Measurements from ENCODE around the gene MYPN.

Gene MYPN

DNA sequence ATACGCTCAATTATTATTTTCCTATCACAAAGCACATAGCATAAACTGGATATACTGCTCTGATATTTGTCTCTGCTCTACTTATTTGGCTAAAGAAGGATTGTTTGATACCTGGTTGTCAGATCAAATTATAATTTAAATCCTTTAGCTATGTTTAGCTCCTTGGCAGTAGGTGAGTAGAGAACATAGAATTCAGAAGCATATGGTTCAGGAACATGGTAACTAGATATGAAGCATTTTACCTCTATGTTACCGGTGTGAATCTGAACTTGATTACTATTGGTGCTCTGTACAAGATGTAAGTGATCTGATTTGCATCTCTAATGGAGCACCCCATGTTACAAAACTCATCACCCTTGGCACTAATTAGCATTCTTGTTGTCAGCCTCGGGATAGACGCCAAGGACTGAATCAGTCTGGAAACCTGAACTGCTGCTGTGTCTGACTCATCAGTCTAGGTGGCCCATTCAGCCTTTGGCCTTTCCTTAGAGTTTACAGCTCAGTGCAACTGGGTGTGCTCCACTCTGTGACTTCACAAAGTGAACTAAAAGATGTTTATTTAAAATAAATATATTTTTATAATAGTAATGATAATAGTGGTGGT lies 12.3 kb upstream of the MYPN start (continued):
- TF ChIP-seq, protein P1, sequence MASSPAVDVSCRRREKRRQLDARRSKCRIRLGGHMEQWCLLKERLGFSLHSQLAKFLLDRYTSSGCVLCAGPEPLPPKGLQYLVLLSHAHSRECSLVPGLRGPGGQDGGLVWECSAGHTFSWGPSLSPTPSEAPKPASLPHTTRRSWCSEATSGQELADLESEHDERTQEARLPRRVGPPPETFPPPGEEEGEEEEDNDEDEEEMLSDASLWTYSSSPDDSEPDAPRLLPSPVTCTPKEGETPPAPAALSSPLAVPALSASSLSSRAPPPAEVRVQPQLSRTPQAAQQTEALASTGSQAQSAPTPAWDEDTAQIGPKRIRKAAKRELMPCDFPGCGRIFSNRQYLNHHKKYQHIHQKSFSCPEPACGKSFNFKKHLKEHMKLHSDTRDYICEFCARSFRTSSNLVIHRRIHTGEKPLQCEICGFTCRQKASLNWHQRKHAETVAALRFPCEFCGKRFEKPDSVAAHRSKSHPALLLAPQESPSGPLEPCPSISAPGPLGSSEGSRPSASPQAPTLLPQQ (tag by site-specific recombination; IDR thresholded peaks at IDR 0.05): peak; percentile 22; the same call in 1 of the 2 replicates
- TF ChIP-seq ZNF2 (tag by site-specific recombination; IDR thresholded peaks at IDR 0.05) (0 out of 2 replicates have a peak, but pooled peaks have one; percentile 36), ZNF24 (tag by site-specific recombination; IDR thresholded peaks at IDR 0.05) (0 out of 2 replicates have a peak, but pooled peaks have one; percentile 45), ZNF174 (tag by site-specific recombination; IDR thresholded peaks at IDR 0.05) (no peak), ZNF629 (tag by site-specific recombination; IDR thresholded peaks at IDR 0.05) (peak; percentile 80), SP7 (tag by site-specific recombination; IDR thresholded peaks at IDR 0.05) (peak; percentile 86), ZEB2 (tag by site-specific recombination; IDR thresholded peaks at IDR 0.05) (peak; percentile 72; the same call in 1 of the 2 replicates), ZNF394 (tag by site-specific recombination; IDR thresholded peaks at IDR 0.05; ENCODE audit: borderline replicate concordance) (peak; percentile 37; the same call in 1 of the 2 replicates)
- TF ChIP-seq, protein P2, sequence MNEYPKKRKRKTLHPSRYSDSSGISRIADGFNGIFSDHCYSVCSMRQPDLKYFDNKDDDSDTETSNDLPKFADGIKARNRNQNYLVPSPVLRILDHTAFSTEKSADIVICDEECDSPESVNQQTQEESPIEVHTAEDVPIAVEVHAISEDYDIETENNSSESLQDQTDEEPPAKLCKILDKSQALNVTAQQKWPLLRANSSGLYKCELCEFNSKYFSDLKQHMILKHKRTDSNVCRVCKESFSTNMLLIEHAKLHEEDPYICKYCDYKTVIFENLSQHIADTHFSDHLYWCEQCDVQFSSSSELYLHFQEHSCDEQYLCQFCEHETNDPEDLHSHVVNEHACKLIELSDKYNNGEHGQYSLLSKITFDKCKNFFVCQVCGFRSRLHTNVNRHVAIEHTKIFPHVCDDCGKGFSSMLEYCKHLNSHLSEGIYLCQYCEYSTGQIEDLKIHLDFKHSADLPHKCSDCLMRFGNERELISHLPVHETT (tag by site-specific recombination; IDR thresholded peaks at IDR 0.05): peak; percentile 66; the same call in 1 of the 2 replicates
- TF ChIP-seq, protein P3, sequence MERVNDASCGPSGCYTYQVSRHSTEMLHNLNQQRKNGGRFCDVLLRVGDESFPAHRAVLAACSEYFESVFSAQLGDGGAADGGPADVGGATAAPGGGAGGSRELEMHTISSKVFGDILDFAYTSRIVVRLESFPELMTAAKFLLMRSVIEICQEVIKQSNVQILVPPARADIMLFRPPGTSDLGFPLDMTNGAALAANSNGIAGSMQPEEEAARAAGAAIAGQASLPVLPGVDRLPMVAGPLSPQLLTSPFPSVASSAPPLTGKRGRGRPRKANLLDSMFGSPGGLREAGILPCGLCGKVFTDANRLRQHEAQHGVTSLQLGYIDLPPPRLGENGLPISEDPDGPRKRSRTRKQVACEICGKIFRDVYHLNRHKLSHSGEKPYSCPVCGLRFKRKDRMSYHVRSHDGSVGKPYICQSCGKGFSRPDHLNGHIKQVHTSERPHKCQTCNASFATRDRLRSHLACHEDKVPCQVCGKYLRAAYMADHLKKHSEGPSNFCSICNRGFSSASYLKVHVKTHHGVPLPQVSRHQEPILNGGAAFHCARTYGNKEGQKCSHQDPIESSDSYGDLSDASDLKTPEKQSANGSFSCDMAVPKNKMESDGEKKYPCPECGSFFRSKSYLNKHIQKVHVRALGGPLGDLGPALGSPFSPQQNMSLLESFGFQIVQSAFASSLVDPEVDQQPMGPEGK (tag by site-specific recombination; IDR thresholded peaks at IDR 0.05): peak; percentile 51
- TF ChIP-seq, protein P4, sequence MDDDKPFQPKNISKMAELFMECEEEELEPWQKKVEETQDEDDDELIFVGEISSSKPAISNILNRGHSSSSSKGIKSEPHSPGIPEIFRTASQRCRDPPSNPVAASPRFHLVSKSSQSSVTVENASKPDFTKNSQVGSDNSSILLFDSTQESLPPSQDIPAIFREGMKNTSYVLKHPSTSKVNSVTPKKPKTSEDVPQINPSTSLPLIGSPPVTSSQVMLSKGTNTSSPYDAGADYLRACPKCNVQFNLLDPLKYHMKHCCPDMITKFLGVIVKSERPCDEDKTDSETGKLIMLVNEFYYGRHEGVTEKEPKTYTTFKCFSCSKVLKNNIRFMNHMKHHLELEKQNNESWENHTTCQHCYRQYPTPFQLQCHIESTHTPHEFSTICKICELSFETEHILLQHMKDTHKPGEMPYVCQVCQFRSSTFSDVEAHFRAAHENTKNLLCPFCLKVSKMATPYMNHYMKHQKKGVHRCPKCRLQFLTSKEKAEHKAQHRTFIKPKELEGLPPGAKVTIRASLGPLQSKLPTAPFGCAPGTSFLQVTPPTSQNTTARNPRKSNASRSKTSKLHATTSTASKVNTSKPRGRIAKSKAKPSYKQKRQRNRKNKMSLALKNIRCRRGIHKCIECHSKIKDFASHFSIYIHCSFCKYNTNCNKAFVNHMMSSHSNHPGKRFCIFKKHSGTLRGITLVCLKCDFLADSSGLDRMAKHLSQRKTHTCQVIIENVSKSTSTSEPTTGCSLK (tag by site-specific recombination; IDR thresholded peaks at IDR 0.05): no peak
- TF ChIP-seq, protein P5, sequence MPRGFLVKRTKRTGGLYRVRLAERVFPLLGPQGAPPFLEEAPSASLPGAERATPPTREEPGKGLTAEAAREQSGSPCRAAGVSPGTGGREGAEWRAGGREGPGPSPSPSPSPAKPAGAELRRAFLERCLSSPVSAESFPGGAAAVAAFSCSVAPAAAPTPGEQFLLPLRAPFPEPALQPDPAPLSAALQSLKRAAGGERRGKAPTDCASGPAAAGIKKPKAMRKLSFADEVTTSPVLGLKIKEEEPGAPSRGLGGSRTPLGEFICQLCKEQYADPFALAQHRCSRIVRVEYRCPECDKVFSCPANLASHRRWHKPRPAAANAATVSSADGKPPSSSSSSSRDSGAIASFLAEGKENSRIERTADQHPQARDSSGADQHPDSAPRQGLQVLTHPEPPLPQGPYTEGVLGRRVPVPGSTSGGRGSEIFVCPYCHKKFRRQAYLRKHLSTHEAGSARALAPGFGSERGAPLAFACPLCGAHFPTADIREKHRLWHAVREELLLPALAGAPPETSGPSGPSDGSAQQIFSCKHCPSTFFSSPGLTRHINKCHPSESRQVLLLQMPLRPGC (tag by site-specific recombination; IDR thresholded peaks at IDR 0.05): peak; percentile 55
- TF ChIP-seq, protein P6, sequence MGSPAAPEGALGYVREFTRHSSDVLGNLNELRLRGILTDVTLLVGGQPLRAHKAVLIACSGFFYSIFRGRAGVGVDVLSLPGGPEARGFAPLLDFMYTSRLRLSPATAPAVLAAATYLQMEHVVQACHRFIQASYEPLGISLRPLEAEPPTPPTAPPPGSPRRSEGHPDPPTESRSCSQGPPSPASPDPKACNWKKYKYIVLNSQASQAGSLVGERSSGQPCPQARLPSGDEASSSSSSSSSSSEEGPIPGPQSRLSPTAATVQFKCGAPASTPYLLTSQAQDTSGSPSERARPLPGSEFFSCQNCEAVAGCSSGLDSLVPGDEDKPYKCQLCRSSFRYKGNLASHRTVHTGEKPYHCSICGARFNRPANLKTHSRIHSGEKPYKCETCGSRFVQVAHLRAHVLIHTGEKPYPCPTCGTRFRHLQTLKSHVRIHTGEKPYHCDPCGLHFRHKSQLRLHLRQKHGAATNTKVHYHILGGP (tag by site-specific recombination; IDR thresholded peaks at IDR 0.05): no peak

DNA sequence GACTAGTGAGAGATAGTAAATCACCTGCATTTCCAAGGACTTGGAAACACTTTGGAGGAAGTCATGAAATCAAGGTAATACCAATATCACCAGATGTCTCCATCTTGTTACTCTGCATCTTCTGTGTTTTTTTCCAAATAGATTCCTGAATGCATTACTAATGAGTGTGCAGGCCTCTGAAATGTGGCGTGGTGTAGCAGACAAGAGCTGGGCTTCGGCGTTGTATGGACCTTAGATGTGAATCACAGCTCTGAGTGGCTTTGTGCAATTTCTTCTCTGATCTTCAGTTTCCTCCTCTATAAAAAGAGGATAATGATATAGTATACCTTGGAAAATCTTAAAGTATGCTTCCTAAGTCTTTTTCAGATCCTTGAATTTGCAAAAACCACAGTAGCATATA lies 9.6 kb upstream of the MYPN start:
- CTCF ChIA-PET: interaction anchor here (0.6 to 0.7 kb wide), 2 partner anchors 28 to 248 kb away, joined by 4 read pairs; no protein-coding TSS in a partner anchor
- Histone ChIP-seq H3K9me3 (ENCODE audit: control insufficient read depth, insufficient read depth, low read depth, low read length) (no peaks in the 10 kb centered on the region), H3K4me3 (ENCODE audit: low read depth, low read length) (no peak overlapping the region), H3K27ac (ENCODE audit: extremely low read depth, low read depth, low read length) (no peak overlapping the region), H3K4me1 (ENCODE audit: control insufficient read depth, insufficient read depth, low read length) (peaks cover 3% of the 10 kb centered on the region), H3K36me3 (ENCODE audit: control insufficient read depth in 2 of 2, insufficient read depth in 1 of 2, low read length in 2 of 2) (no peaks in the 10 kb centered on the region)
- TF ChIP-seq, protein P7, sequence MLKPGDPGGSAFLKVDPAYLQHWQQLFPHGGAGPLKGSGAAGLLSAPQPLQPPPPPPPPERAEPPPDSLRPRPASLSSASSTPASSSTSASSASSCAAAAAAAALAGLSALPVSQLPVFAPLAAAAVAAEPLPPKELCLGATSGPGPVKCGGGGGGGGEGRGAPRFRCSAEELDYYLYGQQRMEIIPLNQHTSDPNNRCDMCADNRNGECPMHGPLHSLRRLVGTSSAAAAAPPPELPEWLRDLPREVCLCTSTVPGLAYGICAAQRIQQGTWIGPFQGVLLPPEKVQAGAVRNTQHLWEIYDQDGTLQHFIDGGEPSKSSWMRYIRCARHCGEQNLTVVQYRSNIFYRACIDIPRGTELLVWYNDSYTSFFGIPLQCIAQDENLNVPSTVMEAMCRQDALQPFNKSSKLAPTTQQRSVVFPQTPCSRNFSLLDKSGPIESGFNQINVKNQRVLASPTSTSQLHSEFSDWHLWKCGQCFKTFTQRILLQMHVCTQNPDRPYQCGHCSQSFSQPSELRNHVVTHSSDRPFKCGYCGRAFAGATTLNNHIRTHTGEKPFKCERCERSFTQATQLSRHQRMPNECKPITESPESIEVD (tag by site-specific recombination; IDR thresholded peaks at IDR 0.05): no peak
- TF ChIP-seq ZBTB1 (tag by site-specific recombination; IDR thresholded peaks at IDR 0.05) (no peak), ZSCAN23 (tag by site-specific recombination; IDR thresholded peaks at IDR 0.05) (no peak)
- POLR2A ChIA-PET: no interaction called here
